HL-60 (cell line): ENCODE measurements around the gene FMNL2.

Experiments
- POLR2AphosphoS5 ChIP-seq: IDR thresholded peaks from 2 replicates; pipeline ENCODE4 v1.6.1; 2012; ENCODE audit warnings: low read depth
- SPI1 ChIP-seq: IDR thresholded peaks from 2 replicates; pipeline ENCODE4 v1.6.1; 2012; ENCODE audit warnings: low read depth, mild to moderate bottlenecking, borderline replicate concordance
- TF ChIP-seq, protein P1 (sequence below): IDR thresholded peaks from one replicate; pipeline ENCODE4 v1.5.1; 2011; ENCODE audit warnings: low read length, control low read depth, inconsistent platforms; ENCODE audit not compliant: insufficient read depth
- TF ChIP-seq, protein P2 (sequence below): IDR thresholded peaks from 2 replicates; pipeline ENCODE4 v1.6.1; 2012; ENCODE audit warnings: low read depth; ENCODE audit not compliant: insufficient replicate concordance

DNA sequence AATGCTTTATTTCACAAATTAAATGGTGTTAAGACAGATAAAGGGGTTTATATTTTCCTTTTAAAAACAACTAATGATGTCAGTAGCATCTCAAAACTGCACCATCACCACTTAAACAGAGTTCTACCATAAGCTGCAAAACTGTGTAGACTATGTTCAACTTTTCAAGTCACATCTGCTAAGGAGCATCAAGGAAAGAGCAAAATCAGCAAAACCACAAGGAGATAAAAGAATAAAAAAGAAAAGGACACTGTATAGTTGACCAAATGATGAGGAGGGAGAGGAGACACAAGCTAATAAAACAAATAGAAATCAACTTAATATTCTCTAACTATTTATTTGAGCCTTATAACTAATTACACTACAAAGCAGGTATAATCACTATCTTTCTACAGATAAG lies 348.4 kb downstream of the FMNL2 start:
- TF ChIP-seq, protein P1, sequence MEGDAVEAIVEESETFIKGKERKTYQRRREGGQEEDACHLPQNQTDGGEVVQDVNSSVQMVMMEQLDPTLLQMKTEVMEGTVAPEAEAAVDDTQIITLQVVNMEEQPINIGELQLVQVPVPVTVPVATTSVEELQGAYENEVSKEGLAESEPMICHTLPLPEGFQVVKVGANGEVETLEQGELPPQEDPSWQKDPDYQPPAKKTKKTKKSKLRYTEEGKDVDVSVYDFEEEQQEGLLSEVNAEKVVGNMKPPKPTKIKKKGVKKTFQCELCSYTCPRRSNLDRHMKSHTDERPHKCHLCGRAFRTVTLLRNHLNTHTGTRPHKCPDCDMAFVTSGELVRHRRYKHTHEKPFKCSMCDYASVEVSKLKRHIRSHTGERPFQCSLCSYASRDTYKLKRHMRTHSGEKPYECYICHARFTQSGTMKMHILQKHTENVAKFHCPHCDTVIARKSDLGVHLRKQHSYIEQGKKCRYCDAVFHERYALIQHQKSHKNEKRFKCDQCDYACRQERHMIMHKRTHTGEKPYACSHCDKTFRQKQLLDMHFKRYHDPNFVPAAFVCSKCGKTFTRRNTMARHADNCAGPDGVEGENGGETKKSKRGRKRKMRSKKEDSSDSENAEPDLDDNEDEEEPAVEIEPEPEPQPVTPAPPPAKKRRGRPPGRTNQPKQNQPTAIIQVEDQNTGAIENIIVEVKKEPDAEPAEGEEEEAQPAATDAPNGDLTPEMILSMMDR = no peak
- TF ChIP-seq POLR2AphosphoS5 (no peak), SPI1 (no peak)
- TF ChIP-seq, protein P2, sequence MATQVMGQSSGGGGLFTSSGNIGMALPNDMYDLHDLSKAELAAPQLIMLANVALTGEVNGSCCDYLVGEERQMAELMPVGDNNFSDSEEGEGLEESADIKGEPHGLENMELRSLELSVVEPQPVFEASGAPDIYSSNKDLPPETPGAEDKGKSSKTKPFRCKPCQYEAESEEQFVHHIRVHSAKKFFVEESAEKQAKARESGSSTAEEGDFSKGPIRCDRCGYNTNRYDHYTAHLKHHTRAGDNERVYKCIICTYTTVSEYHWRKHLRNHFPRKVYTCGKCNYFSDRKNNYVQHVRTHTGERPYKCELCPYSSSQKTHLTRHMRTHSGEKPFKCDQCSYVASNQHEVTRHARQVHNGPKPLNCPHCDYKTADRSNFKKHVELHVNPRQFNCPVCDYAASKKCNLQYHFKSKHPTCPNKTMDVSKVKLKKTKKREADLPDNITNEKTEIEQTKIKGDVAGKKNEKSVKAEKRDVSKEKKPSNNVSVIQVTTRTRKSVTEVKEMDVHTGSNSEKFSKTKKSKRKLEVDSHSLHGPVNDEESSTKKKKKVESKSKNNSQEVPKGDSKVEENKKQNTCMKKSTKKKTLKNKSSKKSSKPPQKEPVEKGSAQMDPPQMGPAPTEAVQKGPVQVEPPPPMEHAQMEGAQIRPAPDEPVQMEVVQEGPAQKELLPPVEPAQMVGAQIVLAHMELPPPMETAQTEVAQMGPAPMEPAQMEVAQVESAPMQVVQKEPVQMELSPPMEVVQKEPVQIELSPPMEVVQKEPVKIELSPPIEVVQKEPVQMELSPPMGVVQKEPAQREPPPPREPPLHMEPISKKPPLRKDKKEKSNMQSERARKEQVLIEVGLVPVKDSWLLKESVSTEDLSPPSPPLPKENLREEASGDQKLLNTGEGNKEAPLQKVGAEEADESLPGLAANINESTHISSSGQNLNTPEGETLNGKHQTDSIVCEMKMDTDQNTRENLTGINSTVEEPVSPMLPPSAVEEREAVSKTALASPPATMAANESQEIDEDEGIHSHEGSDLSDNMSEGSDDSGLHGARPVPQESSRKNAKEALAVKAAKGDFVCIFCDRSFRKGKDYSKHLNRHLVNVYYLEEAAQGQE = no peak
